H1 (cell line): ENCODE data around the gene MYO15A. TPM values are rescaled to one million over a fixed set of nuclear protein-coding genes. Genes with fewer than 3 reads are reported as not detected.

Source experiments
- CTCF ChIA-PET: fragments of 300-600 bp; sonication (Branson Sonifier 250); formaldehyde crosslinking; loops from one replicate; lab custom pipeline; 2021; ENCODE audit not compliant: partially characterized antibody; lab: Charles Lee
- POLR2A ChIA-PET: fragments of 300-600 bp; sonication (Branson Sonifier 250); formaldehyde crosslinking; loops from one replicate; lab custom pipeline; 2021; ENCODE audit warnings: inconsistent platforms; ENCODE audit not compliant: partially characterized antibody; lab: Charles Lee
- DNase-seq, 2 experiments: peaks; one replicate each; pipeline versions ENCODE4 v3.0.0 to v3.0.0-alpha.2; 2010 to 2022; ENCODE audit warnings: low spot score in 2 of 2, low read depth in 1 of 2, mixed read lengths in 1 of 2
- FAIRE-seq: peaks from 2 replicates; lab custom pipeline; 2011; peaks lifted over from hg19 to GRCh38; lab: Jason Lieb, UNC
- H2AFZ ChIP-seq: 2 replicates; pipeline ENCODE4 v1.8.1; 2012; ENCODE audit warnings: low read length, inconsistent platforms
- H2AK5ac ChIP-seq: 2 replicates; pipeline ENCODE4 v1.6.1; 2013; ENCODE audit warnings: low read depth, low read length
- H2BK120ac ChIP-seq: replicated peaks from 2 replicates; pipeline ENCODE3; 2013; ENCODE audit warnings: low read depth, low read length, inconsistent platforms
- H2BK12ac ChIP-seq: 2 replicates; pipeline ENCODE4 v1.6.1; 2013; ENCODE audit warnings: low read depth, low read length
- H2BK15ac ChIP-seq: 2 replicates; pipeline ENCODE4 v1.6.1; 2013; ENCODE audit warnings: low read length
- H2BK20ac ChIP-seq: 2 replicates; pipeline ENCODE4 v1.6.1; 2013; ENCODE audit warnings: low read length
- H2BK5ac ChIP-seq: 2 replicates; pipeline ENCODE4 v1.6.1; 2013; ENCODE audit warnings: low read depth, low read length
- H3K14ac ChIP-seq: 2 replicates; pipeline ENCODE4 v1.6.1; 2013; ENCODE audit warnings: inconsistent platforms; ENCODE audit not compliant: insufficient read length
- H3K18ac ChIP-seq: 2 replicates; pipeline ENCODE4 v1.6.1; 2013; ENCODE audit warnings: low read length; ENCODE audit errors: extremely low read depth
- H3K23ac ChIP-seq: 2 replicates; pipeline ENCODE4 v1.6.1; 2013; ENCODE audit warnings: inconsistent platforms; ENCODE audit not compliant: insufficient read length
- H3K23me2 ChIP-seq: 2 replicates; pipeline ENCODE4 v1.6.1; 2013; ENCODE audit warnings: low read depth, low read length
- H3K27ac ChIP-seq: 2 replicates; pipeline ENCODE4 v1.6.1; 2011; ENCODE audit warnings: low read depth, low read length, inconsistent platforms
- H3K27me3 ChIP-seq, 4 experiments: replicated peaks in 1 of 4; 1 replicate in 1 of 4; 2 replicates in 3 of 4; pipeline versions ENCODE4 v1.6.1 to v1.8.1; 2011 to 2013; ENCODE audit warnings: low read length in 3 of 4, mild to moderate bottlenecking in 3 of 4, inconsistent platforms in 2 of 4, mixed read lengths in 2 of 4, moderate library complexity in 1 of 4; ENCODE audit not compliant: control insufficient read depth in 3 of 4, insufficient read depth in 3 of 4; ENCODE audit errors: extremely low read depth in 1 of 4
- H3K36me3 ChIP-seq, 4 experiments: 2 replicates each; pipeline versions ENCODE4 v1.6.1 to v1.8.1; 2011 to 2013; ENCODE audit warnings: mild to moderate bottlenecking in 4 of 4, low read length in 3 of 4, moderate library complexity in 2 of 4, control low read depth in 1 of 4, inconsistent platforms in 1 of 4; ENCODE audit not compliant: insufficient read depth in 4 of 4, control insufficient read depth in 2 of 4
- H3K4ac ChIP-seq: replicated peaks from 2 replicates; pipeline ENCODE3; 2013; ENCODE audit warnings: low read length, low read depth, mixed read lengths, inconsistent platforms; ENCODE audit not compliant: insufficient read length
- H3K4me1 ChIP-seq, 4 experiments: replicated peaks in 1 of 4; 1 replicate in 1 of 4; 2 replicates in 3 of 4; pipeline versions ENCODE4 v1.6.1 to v1.8.1; 2011 to 2013; ENCODE audit warnings: low read length in 3 of 4, inconsistent platforms in 2 of 4, mixed read lengths in 1 of 4; ENCODE audit not compliant: insufficient read depth in 4 of 4, control insufficient read depth in 3 of 4
- H3K4me2 ChIP-seq, 2 experiments: 2 replicates each; pipeline versions ENCODE4 v1.6.1 to v1.8.1; 2011 to 2013; ENCODE audit warnings: low read depth in 2 of 2, low read length in 2 of 2, control low read depth in 1 of 2, inconsistent platforms in 1 of 2, mild to moderate bottlenecking in 1 of 2; ENCODE audit not compliant: insufficient read depth in 1 of 2
- H3K4me3 ChIP-seq, 4 experiments: fragments of 200-600, 300-600 bp in 1 of 4; sonication (generic), shearing (Covaris generic), sonication (Bioruptor Twin) in 1 of 4; 2 replicates each; pipeline versions ENCODE4 v1.5.1 to v1.8.1; 2011 to 2016; ENCODE audit warnings: low read length in 4 of 4, low read depth in 3 of 4, control low read depth in 2 of 4, inconsistent platforms in 2 of 4, mild to moderate bottlenecking in 2 of 4, mixed read lengths in 1 of 4, moderate library complexity in 1 of 4; ENCODE audit not compliant: insufficient read depth in 2 of 4; ENCODE audit errors: extremely low read depth in 1 of 4
- H3K56ac ChIP-seq: replicated peaks from 2 replicates; pipeline ENCODE3; 2013; ENCODE audit warnings: low read depth, mild to moderate bottlenecking, mixed read lengths, low read length, inconsistent platforms; ENCODE audit not compliant: insufficient read length
- H3K79me1 ChIP-seq: 2 replicates; pipeline ENCODE4 v1.6.1; 2013; ENCODE audit warnings: low read depth, low read length, control low read depth
- H3K79me2 ChIP-seq, 2 experiments: 2 replicates each; pipeline versions ENCODE4 v1.6.1 to v1.8.1; 2012 to 2013; ENCODE audit warnings: low read length in 2 of 2, mild to moderate bottlenecking in 2 of 2, inconsistent platforms in 1 of 2; ENCODE audit not compliant: insufficient read depth in 2 of 2, control insufficient read depth in 1 of 2
- H3K9ac ChIP-seq, 4 experiments: replicated peaks in 1 of 4; 1 replicate in 1 of 4; 2 replicates in 3 of 4; pipeline versions ENCODE4 v1.6.1 to v1.8.1; 2011 to 2013; ENCODE audit warnings: low read depth in 3 of 4, low read length in 3 of 4, control low read depth in 2 of 4, mild to moderate bottlenecking in 2 of 4, moderate library complexity in 2 of 4, inconsistent platforms in 1 of 4; ENCODE audit errors: extremely low read depth in 1 of 4
- H3K9me3 ChIP-seq, 2 experiments: 2 replicates each; pipeline versions ENCODE4 v1.6.1 to v1.8.1; 2012 to 2013; ENCODE audit warnings: mild to moderate bottlenecking in 2 of 2, moderate library complexity in 2 of 2, control low read depth in 1 of 2, inconsistent platforms in 1 of 2, low read depth in 1 of 2, low read length in 1 of 2, mixed read lengths in 1 of 2; ENCODE audit not compliant: insufficient read depth in 2 of 2
- H4K20me1 ChIP-seq, 2 experiments: replicated peaks in 1 of 2; 2 replicates each; pipeline versions ENCODE3 to v1.8.1; 2011 to 2013; ENCODE audit warnings: inconsistent platforms in 2 of 2, low read length in 2 of 2, mild to moderate bottlenecking in 1 of 2; ENCODE audit not compliant: insufficient read depth in 2 of 2, control insufficient read depth in 1 of 2
- H4K5ac ChIP-seq: 2 replicates; pipeline ENCODE4 v1.6.1; 2013; ENCODE audit warnings: low read length, low read depth, mixed read lengths, inconsistent platforms; ENCODE audit not compliant: insufficient read length
- H4K8ac ChIP-seq: 2 replicates; pipeline ENCODE4 v1.8.0; 2013; ENCODE audit warnings: mild to moderate bottlenecking, moderate library complexity, low read length, inconsistent platforms; ENCODE audit not compliant: insufficient read depth; ENCODE audit errors: extremely low read depth
- H4K91ac ChIP-seq: replicated peaks from 2 replicates; pipeline ENCODE3; 2013; ENCODE audit warnings: low read length, mixed read lengths, inconsistent platforms; ENCODE audit not compliant: insufficient read length
- BCL11A ChIP-seq, 2 experiments: IDR thresholded peaks; one replicate each; pipeline ENCODE4 v1.6.1; 2011; ENCODE audit warnings: low read depth in 2 of 2, low read length in 2 of 2, mild to moderate bottlenecking in 2 of 2
- CTBP2 ChIP-seq: IDR thresholded peaks from 2 replicates; pipeline ENCODE4 v1.7.0; 2011; ENCODE audit warnings: borderline replicate concordance, mild to moderate bottlenecking, moderate library complexity, mixed read lengths, low read length; ENCODE audit not compliant: insufficient read depth, insufficient read length
- EGR1 ChIP-seq: IDR thresholded peaks from 2 replicates; pipeline ENCODE4 v1.6.1; 2011; ENCODE audit warnings: low read depth, low read length, borderline replicate concordance
- KDM1A ChIP-seq: fragments of 200-600, 300-600 bp; sonication (generic); IDR thresholded peaks from 2 replicates; pipeline ENCODE4 v1.7.1; 2016; ENCODE audit warnings: mild to moderate bottlenecking, low read length, borderline replicate concordance
- NRF1 ChIP-seq: IDR thresholded peaks from 2 replicates; pipeline ENCODE4 v1.6.1; 2011; ENCODE audit warnings: mild to moderate bottlenecking, low read depth, low read length, improper control_type of control experiment
- PHF8 ChIP-seq: fragments of 200-600 bp; sonication (generic); conservative IDR thresholded peaks from 2 replicates; pipeline ENCODE4 v1.7.1; 2012; ENCODE audit warnings: low read depth, mild to moderate bottlenecking, inconsistent platforms, low read length, moderate library complexity
- RXRA ChIP-seq: IDR thresholded peaks from 2 replicates; pipeline ENCODE4 v1.6.1; 2011; ENCODE audit warnings: low read depth, mild to moderate bottlenecking, low read length, moderate library complexity; ENCODE audit not compliant: insufficient read depth
- SIN3A ChIP-seq, 2 experiments: IDR thresholded peaks in 1 of 2; conservative IDR thresholded peaks in 1 of 2; 2 replicates each; pipeline ENCODE4 v1.6.1; 2011 to 2012; ENCODE audit warnings: low read length in 2 of 2, improper control_type of control experiment in 1 of 2, low read depth in 1 of 2, mild to moderate bottlenecking in 1 of 2
- SRF ChIP-seq: IDR thresholded peaks from 2 replicates; pipeline ENCODE4 v1.6.1; 2011; ENCODE audit warnings: mild to moderate bottlenecking, low read depth, low read length, moderate library complexity
- TBP ChIP-seq: IDR thresholded peaks from 2 replicates; pipeline ENCODE4 v1.6.1; 2011; ENCODE audit warnings: low read depth, low read length, improper control_type of control experiment
- WGBS, 2 experiments: shearing (Covaris generic) in 1 of 2; methylation state at CpG; one replicate each; pipeline versions ENCODE4 v1.1.6 to v1.1.7; 2013 to 2015; ENCODE audit warnings: low lambda C conversion rate in 2 of 2, mixed read lengths in 2 of 2, inconsistent platforms in 1 of 2, low coverage in 1 of 2, missing lambda C conversion rate in 1 of 2; ENCODE audit not compliant: insufficient replicate concordance in 2 of 2, insufficient coverage in 1 of 2, insufficient read length in 1 of 2; ENCODE audit errors: extremely low coverage in 1 of 2, missing lambda C conversion rate in 1 of 2; 5-methylcytosine and 5-hydroxymethylcytosine counted together
- polyA plus RNA-seq, 7 experiments: library from polyadenylated mRNA; depleted of rRNA in 3 of 7; stranded (reverse) in 5 of 7; unstranded in 2 of 7; fragments of >200 nt in 5 of 7; fragments of 200-250 nt in 2 of 7; gene quantifications; 1 replicate in 5 of 7; 2 replicates in 1 of 7; 4 replicates in 1 of 7; pipeline versions ENCODE4 v1.2.1 to v1.2.3, GENCODE V29; 2011 to 2013; ENCODE audit warnings: missing spikeins in 2 of 7, mixed read lengths in 2 of 7
- total RNA-seq: library from RNA; stranded (reverse); fragmentation: NEBNext Ultra II Directional; extraction: Animal tissue kit (Norgen Biotek cat#: 25700); gene quantifications from 2 replicates; pipeline ENCODE4 v1.2.1, GENCODE V29; 2021

MYO15A gene
- total and polyA plus RNA-seq, 2 of the 8 experiments (the other 6 are each of a cell fraction or from before 2014, with no cell fraction given), result 1.6 to 4.2 TPM

GRCh38 chr17:18076936-18077335 is 31.6 kb upstream of the MYO15A start:
- no peaks in the 10 kb centered on the region; a peak in 2 of 7 replicates for H3K27me3 ChIP-seq
- ChIA-PET POLR2A (no interaction called here), CTCF (interaction anchor here (0.9 kb wide), 1 partner anchor 9 kb away, joined by 3 read pairs; no protein-coding TSS in a partner anchor)
- H4K91ac ChIP-seq, result no peak overlapping the region
- no peak overlapping the region for H3K9ac ChIP-seq
- H3K18ac ChIP-seq, result no peak overlapping the region
- TF ChIP-seq PHF8 (no peak), KDM1A (no peak), NRF1 (no peak), BCL11A (IDR thresholded peaks at IDR 0.05; ENCODE audit: low read depth in 2 of 2, low read length in 2 of 2) (no peak), CTBP2 (no peak), EGR1 (no peak), TBP (no peak), SRF (no peak), SIN3A (conservative IDR thresholded peaks at IDR 0.05 in 1 of 2, IDR thresholded peaks at IDR 0.05 in 1 of 2; ENCODE audit: low read depth in 1 of 2, low read length in 2 of 2) (no peak), RXRA (no peak)
- no peak overlapping the region for H3K23ac ChIP-seq
- no peak for FAIRE-seq
- H2AFZ ChIP-seq, result no peak overlapping the region
- H2BK20ac ChIP-seq, result no peak overlapping the region
- no peaks in the 10 kb centered on the region for H3K4me1 ChIP-seq
- no peaks in the 10 kb centered on the region for H3K36me3 ChIP-seq
- H3K79me2 ChIP-seq, result no peaks in the 10 kb centered on the region
- no peaks in the 10 kb centered on the region for H3K79me1 ChIP-seq
- 91% methylated on average over 7 of the region's 7 CpGs; no CpG with 5 or more reads in 1 of the 2 experiments for WGBS, 2 experiments
- DNase-seq, result no peak
- H3K14ac ChIP-seq, result no peak overlapping the region
- no peak overlapping the region for H3K4me3 ChIP-seq
- H3K56ac ChIP-seq, result no peak overlapping the region
- no peak overlapping the region for H4K5ac ChIP-seq
- no peak overlapping the region for H2BK120ac ChIP-seq
- H2BK12ac ChIP-seq, result no peak overlapping the region
- H4K20me1 ChIP-seq, result no peaks in the 10 kb centered on the region
- H3K27ac ChIP-seq, result no peak overlapping the region
- H3K4me2 ChIP-seq, result no peak overlapping the region
- H3K4ac ChIP-seq, result no peak overlapping the region
- no peaks in the 10 kb centered on the region for H3K23me2 ChIP-seq
- no peak overlapping the region for H2BK5ac ChIP-seq
- H4K8ac ChIP-seq, result no peak overlapping the region
- no peaks in the 10 kb centered on the region for H3K9me3 ChIP-seq
- H2AK5ac ChIP-seq, result no peak overlapping the region
- no peak overlapping the region for H2BK15ac ChIP-seq
